Metanephros (tissue), 1 donor: Measurements from ENCODE around the gene NKX2-8. TPM values are rescaled to one million over a fixed set of nuclear protein-coding genes. Genes with fewer than 3 reads are reported as not detected.

Experiments used
- total RNA-seq: library from RNA; depleted of rRNA; stranded (reverse); fragments of >200 nt; gene quantifications from one replicate; pipeline ENCODE4 v1.2.3, GENCODE V29; 2014

The NKX2-8 gene
- not detected for total RNA-seq

GRCh38 chr14:36582011-36582873, at the start of gene NKX2-8:
Gene NKX2-8 (minus strand): TSS chr14:36582614. CDS start chr14:36582389, 225 bp downstream.

Other genes with a start within 250 kb of the NKX2-8 start
- not detected for gene NKX2-1, start 62.4 kb downstream of the NKX2-8 start, total RNA-seq
- gene PAX9, start 79.2 kb upstream of the NKX2-8 start, total RNA-seq, result 0.53 TPM